Osteocyte (in vitro differentiated cells): ENCODE data around the gene EFNB3. TPM values are rescaled to one million over a fixed set of nuclear protein-coding genes. Genes with fewer than 3 reads are reported as not detected.

ENCODE experiments used
- DNase-seq: peaks from one replicate; pipeline ENCODE4 v3.0.0; 2021; ENCODE audit warnings: mixed read lengths; ENCODE audit not compliant: unreplicated experiment; ENCODE audit errors: extremely low spot score
- H3K27ac Mint-ChIP-seq: one replicate; pipeline ENCODE4 v1.8.0; 2021; ENCODE audit warnings: mild to moderate bottlenecking, mixed read lengths; ENCODE audit not compliant: unreplicated experiment
- H3K27me3 Mint-ChIP-seq: one replicate; pipeline ENCODE4 v1.8.0; 2021; ENCODE audit warnings: mixed read lengths; ENCODE audit not compliant: unreplicated experiment
- H3K36me3 Mint-ChIP-seq: one replicate; pipeline ENCODE4 v1.8.0; 2021; ENCODE audit warnings: mixed read lengths; ENCODE audit not compliant: unreplicated experiment
- H3K4me1 Mint-ChIP-seq: one replicate; pipeline ENCODE4 v1.8.0; 2021; ENCODE audit warnings: mixed read lengths; ENCODE audit not compliant: unreplicated experiment
- H3K4me3 Mint-ChIP-seq: one replicate; pipeline ENCODE4 v1.8.0; 2021; ENCODE audit warnings: mild to moderate bottlenecking, moderate library complexity, mixed read lengths; ENCODE audit not compliant: unreplicated experiment
- H3K9me3 Mint-ChIP-seq: one replicate; pipeline ENCODE4 v1.8.0; 2021; ENCODE audit warnings: mixed read lengths; ENCODE audit not compliant: unreplicated experiment
- long read RNA-seq: library from polyadenylated mRNA; unstranded; transcript quantifications from one replicate; pipeline ENCODE4 v2.0.0, GENCODE V29; 2021
- total RNA-seq: library from RNA; stranded (reverse); gene quantifications from 2 replicates; pipeline ENCODE4 v1.2.1, GENCODE V29; 2021
- TF ChIP-seq, protein P1 (sequence below): fragments of 200-600 bp; sonication (generic); IDR thresholded peaks from 2 replicates; pipeline ENCODE4 v1.5.0; 2021; ENCODE audit warnings: antibody characterized with exemption, mild to moderate bottlenecking, moderate library complexity

The EFNB3 gene, protein sequence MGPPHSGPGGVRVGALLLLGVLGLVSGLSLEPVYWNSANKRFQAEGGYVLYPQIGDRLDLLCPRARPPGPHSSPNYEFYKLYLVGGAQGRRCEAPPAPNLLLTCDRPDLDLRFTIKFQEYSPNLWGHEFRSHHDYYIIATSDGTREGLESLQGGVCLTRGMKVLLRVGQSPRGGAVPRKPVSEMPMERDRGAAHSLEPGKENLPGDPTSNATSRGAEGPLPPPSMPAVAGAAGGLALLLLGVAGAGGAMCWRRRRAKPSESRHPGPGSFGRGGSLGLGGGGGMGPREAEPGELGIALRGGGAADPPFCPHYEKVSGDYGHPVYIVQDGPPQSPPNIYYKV
- 12.3 and 12.7 TPM in 2 replicates for total RNA-seq
- long read RNA-seq, partial matches to known transcripts: 0 of 3 reads
- long read RNA-seq, other reads (novel, unspliced or antisense): 3 of 3 reads

DNA sequence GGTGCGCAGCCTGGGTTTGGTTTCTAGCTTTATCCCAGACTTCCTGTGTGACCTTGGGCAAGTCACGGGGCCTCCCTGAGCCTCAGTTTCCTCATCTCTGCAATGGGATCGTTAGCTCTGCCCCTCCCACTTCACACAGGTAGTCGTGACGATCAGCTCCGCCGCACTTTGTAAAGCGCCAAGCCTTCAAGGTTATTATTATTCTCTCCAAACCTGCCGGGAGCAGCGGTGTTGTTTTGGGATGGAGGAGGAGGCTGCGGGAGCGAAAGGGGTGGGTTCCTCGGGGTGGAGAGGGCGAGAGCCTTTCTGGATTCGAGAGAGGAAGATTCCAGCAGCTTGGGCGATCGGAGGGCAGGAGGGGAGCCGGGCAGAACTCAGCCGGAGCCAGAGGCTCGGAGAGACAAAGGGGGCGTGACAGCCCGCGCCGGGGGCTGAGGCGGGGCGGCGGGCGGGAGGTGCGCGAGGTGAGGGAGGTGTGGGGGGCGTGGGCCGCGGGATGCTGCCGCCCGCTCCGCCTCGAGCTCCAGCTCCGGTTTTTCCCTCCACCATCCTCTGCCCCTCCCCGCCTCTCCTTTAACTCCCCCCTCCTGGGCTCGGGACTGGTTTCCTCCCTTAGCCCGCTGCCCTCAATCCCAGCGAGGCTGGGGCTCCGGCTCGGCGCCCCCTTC is at the start of gene EFNB3:
TSS of gene EFNB3 (plus strand) at position 602 of the 668 bp plus-strand sequence. CDS start 397 bp downstream, outside the sequence.
- H3K4me3 Mint-ChIP-seq: peak within 1 kb of the TSS; percentile 76
- H3K4me1 Mint-ChIP-seq: peaks cover 27% of the 10 kb centered on the region
- H3K27me3 Mint-ChIP-seq: peaks cover 15% of the 10 kb centered on the region
- H3K27ac Mint-ChIP-seq: peak within 1 kb of the TSS; percentile 75
- H3K9me3 Mint-ChIP-seq: no peaks in the 10 kb centered on the region
- DNase-seq: no peak
- TF ChIP-seq, protein P1, sequence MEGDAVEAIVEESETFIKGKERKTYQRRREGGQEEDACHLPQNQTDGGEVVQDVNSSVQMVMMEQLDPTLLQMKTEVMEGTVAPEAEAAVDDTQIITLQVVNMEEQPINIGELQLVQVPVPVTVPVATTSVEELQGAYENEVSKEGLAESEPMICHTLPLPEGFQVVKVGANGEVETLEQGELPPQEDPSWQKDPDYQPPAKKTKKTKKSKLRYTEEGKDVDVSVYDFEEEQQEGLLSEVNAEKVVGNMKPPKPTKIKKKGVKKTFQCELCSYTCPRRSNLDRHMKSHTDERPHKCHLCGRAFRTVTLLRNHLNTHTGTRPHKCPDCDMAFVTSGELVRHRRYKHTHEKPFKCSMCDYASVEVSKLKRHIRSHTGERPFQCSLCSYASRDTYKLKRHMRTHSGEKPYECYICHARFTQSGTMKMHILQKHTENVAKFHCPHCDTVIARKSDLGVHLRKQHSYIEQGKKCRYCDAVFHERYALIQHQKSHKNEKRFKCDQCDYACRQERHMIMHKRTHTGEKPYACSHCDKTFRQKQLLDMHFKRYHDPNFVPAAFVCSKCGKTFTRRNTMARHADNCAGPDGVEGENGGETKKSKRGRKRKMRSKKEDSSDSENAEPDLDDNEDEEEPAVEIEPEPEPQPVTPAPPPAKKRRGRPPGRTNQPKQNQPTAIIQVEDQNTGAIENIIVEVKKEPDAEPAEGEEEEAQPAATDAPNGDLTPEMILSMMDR: no peak
- no peaks in the 10 kb centered on the region for H3K36me3 Mint-ChIP-seq

DNA sequence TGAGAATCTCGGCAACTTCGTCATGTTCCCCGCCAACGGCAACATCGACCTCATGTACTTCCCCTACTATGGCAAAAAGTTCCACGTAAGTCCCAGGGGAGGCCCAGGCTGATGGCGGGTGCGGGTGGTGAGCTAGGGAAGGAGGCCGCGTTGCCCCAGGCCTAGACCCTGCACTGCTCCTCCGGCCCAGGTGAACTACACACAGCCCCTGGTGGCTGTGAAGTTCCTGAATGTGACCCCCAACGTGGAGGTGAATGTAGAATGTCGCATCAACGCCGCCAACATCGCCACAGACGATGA is 49.5 kb upstream of the EFNB3 start:
- H3K27ac Mint-ChIP-seq: no peak overlapping the region
- peaks cover 31% of the 10 kb centered on the region for H3K27me3 Mint-ChIP-seq
- DNase-seq: no peak
- TF ChIP-seq, protein P1: no peak
- no peak overlapping the region for H3K4me3 Mint-ChIP-seq
- H3K4me1 Mint-ChIP-seq: peaks cover 17% of the 10 kb centered on the region
- H3K36me3 Mint-ChIP-seq: no peaks in the 10 kb centered on the region
- H3K9me3 Mint-ChIP-seq: no peaks in the 10 kb centered on the region

DNA sequence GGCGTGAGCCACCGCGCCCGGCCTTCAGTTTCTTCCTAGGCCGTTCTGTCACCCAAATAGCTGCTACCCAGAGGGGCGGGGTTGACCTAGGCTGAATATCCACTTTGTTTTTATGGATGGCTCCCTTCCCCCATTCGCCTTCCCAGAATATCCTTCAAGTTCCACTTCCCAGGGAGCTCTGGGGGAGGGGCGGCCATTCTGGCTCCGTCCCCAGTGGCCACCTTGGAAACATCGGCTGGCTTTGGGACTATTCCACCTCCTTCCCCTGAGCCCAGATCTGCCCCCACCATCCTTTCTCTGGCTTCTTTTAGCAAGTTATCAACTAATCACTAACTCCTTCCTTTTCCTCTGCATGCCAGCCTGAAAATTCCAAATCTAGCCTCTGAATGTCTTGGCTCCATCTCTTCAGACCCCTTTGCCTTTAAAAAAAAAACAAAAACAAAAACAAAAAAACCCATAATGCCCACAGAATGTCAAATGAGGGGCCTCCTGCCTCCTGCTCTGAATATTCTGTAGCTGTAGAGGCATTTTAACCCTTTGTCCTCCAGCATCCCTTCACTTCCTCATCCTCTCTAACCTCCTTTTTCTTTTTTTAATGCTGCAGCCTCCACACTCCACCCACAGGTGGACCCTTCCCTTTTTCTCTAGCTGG is 47.9 kb upstream of the EFNB3 start:
- H3K36me3 Mint-ChIP-seq: no peaks in the 10 kb centered on the region
- no peak for DNase-seq
- H3K9me3 Mint-ChIP-seq: no peaks in the 10 kb centered on the region
- peaks cover 6% of the 10 kb centered on the region for H3K4me1 Mint-ChIP-seq
- H3K27ac Mint-ChIP-seq: no peak overlapping the region
- H3K27me3 Mint-ChIP-seq: peaks cover 25% of the 10 kb centered on the region
- TF ChIP-seq, protein P1: no peak
- H3K4me3 Mint-ChIP-seq: no peak overlapping the region

DNA sequence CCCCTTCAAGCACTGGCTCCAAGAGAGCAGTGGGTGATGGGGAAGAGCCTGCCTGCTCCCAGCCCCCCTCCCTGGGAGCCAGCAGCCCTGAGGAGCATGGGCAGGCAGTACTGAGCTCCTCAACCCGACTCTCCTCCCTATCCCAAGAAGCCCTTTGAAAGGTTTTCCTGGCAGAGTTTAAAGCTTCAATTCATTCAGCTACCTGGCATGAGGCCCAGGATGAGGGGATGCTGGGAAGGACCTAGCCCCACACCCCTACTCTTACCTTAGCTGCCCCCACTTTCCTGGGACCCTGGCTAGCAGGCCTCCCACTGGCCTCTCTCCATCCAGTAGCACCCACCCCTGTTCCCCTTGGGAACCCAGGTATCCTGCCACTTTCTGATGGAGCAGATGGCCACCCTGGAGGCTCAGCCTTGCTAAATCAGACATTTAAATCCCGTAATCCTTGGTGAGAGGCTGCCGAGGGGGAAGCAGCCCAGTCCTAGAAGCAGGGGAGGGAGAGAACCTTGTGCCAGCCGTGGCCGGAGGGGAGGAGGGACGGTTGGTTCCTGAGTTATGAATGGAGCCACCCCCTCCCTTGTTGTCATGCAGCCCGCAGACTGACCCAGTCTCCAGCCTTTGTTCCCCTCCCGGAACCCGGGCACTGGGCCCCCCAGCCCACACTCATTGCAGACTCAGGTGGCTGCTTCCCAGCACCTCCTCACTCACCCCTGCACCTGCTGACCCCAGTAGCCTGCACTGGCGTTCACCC is 37.2 kb upstream of the EFNB3 start:
- no peak overlapping the region for H3K4me3 Mint-ChIP-seq

More for the DNA sequence above, 37.2 kb upstream of the EFNB3 start:
- H3K36me3 Mint-ChIP-seq: peaks cover 23% of the 10 kb centered on the region
- H3K4me1 Mint-ChIP-seq: no peaks in the 10 kb centered on the region
- DNase-seq: no peak
- no peaks in the 10 kb centered on the region for H3K27me3 Mint-ChIP-seq
- no peaks in the 10 kb centered on the region for H3K9me3 Mint-ChIP-seq
- TF ChIP-seq, protein P1: no peak
- H3K27ac Mint-ChIP-seq: no peak overlapping the region
